Activated gamma-delta T cell treated with Interleukin-2 at 50 U/mL for 16 hours (primary cell): ENCODE results near the gene TNS3.

Experiments used
- DNase-seq: peaks from one replicate; pipeline ENCODE4 v3.0.0-alpha.2; 2020

Gene TNS3

GRCh38 chr7:47292832-47293309 lies 289.0 kb downstream of the TNS3 start:
- DNase-seq = no peak

GRCh38 chr7:47291461-47292081 lies 290.3 kb downstream of the TNS3 start:
- DNase-seq = no peak

- DNase-seq = no peak
These were observed 291.0 kb downstream of the TNS3 start for GRCh38 chr7:47290867-47291266.

GRCh38 chr7:47290466-47290865 lies 291.4 kb downstream of the TNS3 start:
- no peak for DNase-seq

GRCh38 chr7:47288060-47288459 lies 293.9 kb downstream of the TNS3 start:
- no peak for DNase-seq

GRCh38 chr7:47285860-47286491 lies 295.9 kb downstream of the TNS3 start:
- no peak for DNase-seq

- no peak for DNase-seq
These were observed 296.9 kb downstream of the TNS3 start for GRCh38 chr7:47284691-47285635.

GRCh38 chr7:47283497-47284131 lies 298.3 kb downstream of the TNS3 start:
- DNase-seq = no peak

GRCh38 chr7:47282790-47283496 lies 299.0 kb downstream of the TNS3 start:
- DNase-seq = no peak

- DNase-seq = no peak
These were observed 299.8 kb downstream of the TNS3 start for GRCh38 chr7:47281966-47282643.

- DNase-seq = no peak
These were observed 300.8 kb downstream of the TNS3 start for GRCh38 chr7:47281161-47281560.

GRCh38 chr7:47280114-47280513 lies 301.8 kb downstream of the TNS3 start:
- DNase-seq = no peak

- no peak for DNase-seq
These were observed 303.9 kb downstream of the TNS3 start for GRCh38 chr7:47278043-47278442.

- no peak for DNase-seq
These were observed 304.6 kb downstream of the TNS3 start for GRCh38 chr7:47277321-47277781.

- DNase-seq = no peak
These were observed 307.7 kb downstream of the TNS3 start for GRCh38 chr7:47273974-47274766.

GRCh38 chr7:47273088-47273487 lies 308.8 kb downstream of the TNS3 start:
- no peak for DNase-seq

- DNase-seq = no peak
These were observed 310.2 kb downstream of the TNS3 start for GRCh38 chr7:47271749-47272148.

GRCh38 chr7:47268851-47269836 lies 312.8 kb downstream of the TNS3 start:
- no peak for DNase-seq

- DNase-seq = no peak
These were observed 314.6 kb downstream of the TNS3 start for GRCh38 chr7:47267346-47267745.

GRCh38 chr7:47266799-47267198 lies 315.1 kb downstream of the TNS3 start:
- no peak for DNase-seq
